Cardiac septum (tissue), 1 donor: Measurements from ENCODE around the gene IL18R1. TPM values are rescaled to one million over a fixed set of nuclear protein-coding genes. Genes with fewer than 3 reads are reported as not detected.

Experiments used
- DNase-seq: peaks from one replicate; pipeline ENCODE4 v3.0.0-alpha.2; 2020; ENCODE audit warnings: low spot score
- intact Hi-C: fragments of 100-400 bp; cut with DNase I; formaldehyde crosslinking; loops from one replicate; pipeline ENCODE4 v1.14.0; 2022
- total RNA-seq: library from RNA; stranded (reverse); fragmentation: NEBNext Ultra II Directional; extraction: Animal tissue kit (Norgen Biotek cat#: 25700); gene quantifications from one replicate; pipeline ENCODE4 v1.2.1, GENCODE V29; 2021
- donor health status: DM: no; HTN: no; CAD: no.

The IL18R1 gene
- total RNA-seq, 1 donor from 2014 or later, result 1.3 TPM

DNA sequence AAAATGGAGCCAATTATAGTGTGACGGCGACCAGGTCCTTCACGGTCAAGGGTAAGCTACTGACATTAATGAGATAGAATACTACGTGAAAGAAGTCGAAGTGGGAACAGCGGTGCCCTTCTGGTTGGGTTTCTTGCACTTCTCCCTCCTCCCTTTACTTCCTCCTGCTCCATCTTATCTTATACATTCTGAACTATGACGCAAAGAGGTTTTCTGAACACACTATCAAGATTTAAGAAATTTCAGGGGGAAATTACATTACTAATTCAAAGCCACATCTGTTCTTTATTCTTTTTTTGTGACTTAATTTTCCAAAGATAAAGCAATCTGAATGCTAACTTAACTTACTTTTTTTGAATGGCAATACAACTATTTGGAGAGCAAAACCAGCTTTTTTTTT is 14.8 kb upstream of the IL18R1 start:
- DNase-seq, result no peak
- intact Hi-C loops, result no loop called here

DNA sequence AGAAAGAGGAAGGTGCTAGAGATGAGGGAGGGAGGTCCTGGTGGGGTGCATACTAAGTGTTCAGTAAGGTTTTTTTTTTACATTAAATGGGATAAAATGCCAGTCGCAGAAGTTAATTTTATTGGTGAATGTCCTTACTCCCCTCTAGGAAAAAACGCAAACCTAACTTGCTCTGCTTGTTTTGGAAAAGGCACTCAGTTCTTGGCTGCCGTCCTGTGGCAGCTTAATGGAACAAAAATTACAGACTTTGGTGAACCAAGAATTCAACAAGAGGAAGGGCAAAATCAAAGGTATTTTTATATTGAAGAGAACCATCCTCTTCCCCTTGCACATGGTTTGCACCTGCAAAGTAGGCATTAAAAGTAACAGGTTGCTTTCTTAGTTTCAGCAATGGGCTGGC is 12.7 kb upstream of the IL18R1 start:
- DNase-seq, result no peak
- intact Hi-C loops, result no loop called here

DNA sequence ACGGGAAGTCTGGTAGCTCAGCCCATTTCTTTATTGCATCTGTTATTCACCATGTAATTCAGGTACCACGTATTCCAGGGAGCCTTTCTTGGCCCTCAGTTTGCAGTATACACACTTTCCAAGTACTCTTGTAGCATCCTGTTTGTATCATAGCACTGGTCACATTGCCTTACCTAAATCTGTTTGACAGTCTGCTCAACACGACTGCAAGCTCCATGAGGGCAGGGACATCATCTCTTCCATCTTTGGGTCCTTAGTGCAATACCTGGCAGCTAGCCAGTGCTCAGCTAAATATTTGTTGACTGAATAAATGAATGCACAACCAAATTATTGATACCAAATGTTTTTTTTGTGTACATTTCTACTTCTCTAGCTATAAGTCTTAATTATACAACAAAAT is 11.2 kb upstream of the IL18R1 start:
- intact Hi-C loops, result no loop called here

DNA sequence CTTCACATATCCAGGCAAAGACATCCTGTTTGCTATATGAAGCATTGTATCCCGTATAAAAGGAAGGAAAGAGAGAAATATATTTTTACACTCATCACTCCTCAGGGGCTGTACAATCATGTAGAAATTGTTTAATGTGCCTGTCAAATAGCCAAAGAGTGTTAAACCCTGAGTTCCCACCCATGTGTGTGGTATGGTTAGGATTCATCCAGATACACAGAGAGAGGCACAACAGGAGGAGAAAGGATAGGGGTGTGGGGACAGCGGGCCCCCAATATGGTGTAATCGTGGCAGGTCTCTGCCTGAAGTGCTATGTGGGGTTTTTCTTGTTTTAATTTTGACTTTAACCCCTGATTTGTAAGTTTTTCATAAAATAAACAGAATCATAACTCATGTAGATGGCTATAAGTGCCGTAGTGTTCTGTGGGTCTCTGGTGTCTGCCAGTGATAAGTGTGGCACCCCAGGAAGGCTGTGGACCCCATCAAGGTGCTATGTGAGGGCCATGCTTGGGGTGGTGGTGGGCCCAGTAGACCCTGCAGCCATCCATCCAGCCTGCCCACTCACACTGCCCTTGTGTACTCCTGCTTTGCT is 10.2 kb upstream of the IL18R1 start:
- intact Hi-C loops, result no loop called here
- no peak for DNase-seq

More for the DNA sequence above, 11.2 kb upstream of the IL18R1 start:
- DNase-seq, result no peak

DNA sequence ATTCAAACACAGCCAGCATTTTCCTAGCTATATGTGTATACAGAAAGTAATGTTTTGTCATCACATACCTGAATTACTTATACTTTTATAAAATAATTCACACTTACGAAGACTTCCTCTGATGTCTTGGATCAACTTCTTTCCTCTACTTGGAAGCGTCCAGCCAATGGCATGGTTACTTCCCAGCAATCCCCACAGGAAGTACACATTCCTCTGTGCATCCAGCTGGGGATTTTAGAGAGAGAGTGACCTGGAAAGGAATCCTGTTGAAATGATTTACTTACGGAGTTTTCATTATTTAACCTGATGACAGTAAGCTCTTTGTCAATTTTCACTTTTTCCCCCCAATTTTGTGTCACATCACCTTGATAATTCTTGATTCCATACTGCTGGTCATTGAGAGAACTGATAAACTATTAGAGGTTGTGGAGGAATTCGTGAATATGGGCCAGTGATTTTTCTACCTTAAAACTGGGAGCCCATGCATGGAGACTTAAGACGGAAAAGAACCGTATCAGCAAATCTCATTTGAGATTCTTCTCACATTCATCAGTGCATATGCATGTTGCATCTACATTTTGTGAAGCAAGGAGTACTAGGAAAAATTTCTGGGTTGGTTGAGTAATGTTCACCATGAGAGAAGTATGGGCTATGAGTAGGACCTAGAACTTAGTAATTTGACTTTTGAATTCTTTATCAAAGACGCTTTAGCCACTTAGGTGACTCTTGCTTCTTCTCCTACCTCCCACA is 9.0 kb upstream of the IL18R1 start:
- no peak for DNase-seq
- intact Hi-C loops, result no loop called here

DNA sequence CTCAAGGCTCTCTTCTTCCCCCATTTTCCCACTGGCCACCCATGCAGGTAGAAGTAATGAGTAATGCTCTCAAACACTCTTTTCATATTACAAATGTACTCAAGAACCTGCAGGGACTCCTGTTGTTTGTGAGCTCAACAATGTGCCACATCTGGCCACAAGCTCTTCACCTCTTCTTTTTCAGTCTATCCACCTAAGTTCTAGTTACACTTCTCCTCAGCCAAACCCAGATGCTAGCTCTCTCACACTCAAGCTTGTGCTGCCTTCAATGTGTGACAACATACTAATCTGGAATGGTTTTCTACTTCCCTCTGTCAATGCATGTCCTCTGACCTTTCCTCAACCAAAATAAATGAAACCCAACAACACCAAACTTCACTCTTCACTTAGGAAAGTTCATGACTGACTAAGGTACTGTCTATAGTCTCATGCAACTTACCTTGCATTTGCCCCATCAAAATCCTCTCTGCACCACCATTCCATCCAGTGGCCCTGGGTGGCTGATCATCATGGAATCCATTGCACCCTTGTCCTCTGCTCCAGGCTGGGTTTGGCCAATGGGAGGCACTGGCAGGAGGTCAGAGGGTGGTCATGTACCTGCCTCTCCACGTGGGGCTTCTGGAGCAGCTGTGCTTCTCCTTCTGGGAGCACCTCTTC is 5.3 kb upstream of the IL18R1 start:
- intact Hi-C loops, result no loop called here
- no peak for DNase-seq

DNA sequence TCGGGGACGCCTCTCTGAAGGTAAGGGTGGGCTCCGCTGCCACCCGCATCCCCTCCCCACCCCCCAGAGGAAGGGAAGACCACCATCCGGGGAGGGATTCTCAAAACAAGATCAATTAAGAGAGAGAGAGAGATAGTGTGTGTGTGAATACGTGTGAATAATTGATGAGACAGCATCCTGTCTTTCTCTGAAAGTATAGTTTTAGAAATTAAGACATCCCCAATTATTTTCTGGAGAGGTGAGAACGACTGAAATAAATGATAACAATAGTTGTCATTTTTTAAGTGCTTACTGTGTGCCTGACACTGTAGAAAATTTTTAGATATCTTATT is 751 bp downstream of the IL18R1 start:
- no peak for DNase-seq
- intact Hi-C loops, result loop anchor here (5.0 kb wide), 1 partner anchor 114 kb away; no protein-coding TSS in a partner anchor

- no peak for DNase-seq
- intact Hi-C loops, result loop anchor here (5.0 kb wide), 1 partner anchor 114 kb away; no protein-coding TSS in a partner anchor
Measured at GRCh38 chr2:102356741-102357140, 1.1 kb downstream of the IL18R1 start.

GRCh38 chr2:102357937-102358336 is 2.3 kb downstream of the IL18R1 start:
- intact Hi-C loops, result loop anchor here (5.0 kb wide), 1 partner anchor 116 kb away; no protein-coding TSS in a partner anchor
- no peak for DNase-seq

- DNase-seq, result no peak
- intact Hi-C loops, result loop anchor here (5.0 kb wide), 1 partner anchor 116 kb away; no protein-coding TSS in a partner anchor
Measured at GRCh38 chr2:102358496-102358895, 2.9 kb downstream of the IL18R1 start.

DNA sequence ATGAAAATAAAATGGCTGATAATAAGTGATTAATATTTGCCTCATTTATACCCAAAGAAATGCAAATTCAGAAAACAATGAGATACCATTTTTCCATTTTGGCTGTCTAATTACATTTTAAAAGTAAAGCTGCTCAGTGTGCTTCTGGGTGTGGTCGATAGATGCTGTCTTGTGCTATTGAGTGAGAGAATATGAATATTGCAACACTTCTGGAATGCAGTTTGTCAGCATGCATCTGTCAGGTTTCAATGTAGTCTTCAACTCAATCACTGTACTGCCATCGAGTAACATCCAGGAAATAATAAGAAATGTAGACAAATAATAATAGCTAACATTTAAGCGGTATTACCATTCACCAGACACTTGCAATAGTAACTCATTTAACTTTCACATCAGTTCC is 3.9 kb downstream of the IL18R1 start:
- intact Hi-C loops, result loop anchor here (5.0 kb wide), 1 partner anchor 117 kb away; no protein-coding TSS in a partner anchor
- DNase-seq, result no peak

DNA sequence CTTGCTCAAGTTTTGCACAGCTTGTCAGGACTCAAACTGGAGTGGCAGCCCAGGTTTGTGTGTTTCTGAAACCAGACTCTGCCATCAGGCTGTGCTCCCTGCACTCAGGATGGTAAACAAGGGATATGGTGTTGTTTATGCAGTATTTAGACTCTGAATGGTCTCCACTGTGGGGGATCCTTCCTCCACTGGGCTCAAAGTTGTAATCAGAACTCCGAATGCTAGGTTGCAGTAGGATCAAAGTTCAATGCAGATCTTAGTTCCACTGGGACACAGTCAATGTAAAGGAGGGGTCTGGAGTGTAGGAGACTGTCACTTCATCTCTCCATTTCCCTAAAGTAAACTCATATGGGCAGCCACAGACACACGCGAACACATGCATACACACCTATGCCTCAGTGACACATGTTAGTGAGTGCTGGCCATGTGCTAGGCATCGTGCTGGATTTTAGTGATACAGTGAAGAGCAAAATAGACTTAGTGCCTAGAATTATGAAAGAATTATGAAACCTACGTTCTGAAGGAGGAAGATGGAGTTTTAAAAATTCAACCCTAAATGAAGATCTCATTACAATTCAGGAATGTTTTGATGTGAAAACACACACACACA is 6.1 kb downstream of the IL18R1 start:
- intact Hi-C loops, result no loop called here
- DNase-seq, result no peak

- intact Hi-C loops, result no loop called here
- no peak for DNase-seq
Measured at GRCh38 chr2:102365763-102366162, 10.2 kb downstream of the IL18R1 start.

DNA sequence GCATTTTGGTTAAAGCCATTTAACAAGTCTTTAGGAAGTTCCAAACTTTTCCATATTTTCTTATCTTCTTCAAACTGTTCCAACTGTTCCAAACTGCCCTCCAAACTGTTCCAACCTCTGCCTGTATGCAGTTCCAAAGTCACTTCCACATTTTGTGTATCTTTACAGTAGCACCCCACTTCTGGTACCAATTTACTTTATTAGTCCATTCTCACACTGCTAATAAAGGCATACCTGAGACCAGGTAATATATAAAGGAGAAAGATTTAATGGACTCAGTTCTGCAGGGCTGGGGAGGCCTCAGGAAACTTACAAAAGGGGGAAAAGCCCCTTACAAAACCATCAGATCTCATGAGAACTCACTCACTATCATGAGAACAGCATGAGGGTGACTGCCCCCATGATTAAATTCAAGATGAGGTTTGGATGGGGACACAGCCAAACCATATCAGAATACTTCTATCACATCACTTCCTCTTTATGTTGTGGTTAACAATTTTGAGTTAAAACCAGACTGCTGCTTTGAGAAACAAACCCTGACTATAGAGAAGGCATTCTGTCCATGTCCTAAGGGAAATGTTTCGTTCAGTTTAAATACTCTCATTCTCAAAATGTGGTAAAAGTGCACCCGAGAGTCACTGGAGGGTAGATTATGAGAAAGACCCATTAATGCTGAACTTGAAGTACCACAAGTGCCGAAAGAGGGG is 11.0 kb downstream of the IL18R1 start:
- DNase-seq, result no peak
- intact Hi-C loops, result no loop called here

DNA sequence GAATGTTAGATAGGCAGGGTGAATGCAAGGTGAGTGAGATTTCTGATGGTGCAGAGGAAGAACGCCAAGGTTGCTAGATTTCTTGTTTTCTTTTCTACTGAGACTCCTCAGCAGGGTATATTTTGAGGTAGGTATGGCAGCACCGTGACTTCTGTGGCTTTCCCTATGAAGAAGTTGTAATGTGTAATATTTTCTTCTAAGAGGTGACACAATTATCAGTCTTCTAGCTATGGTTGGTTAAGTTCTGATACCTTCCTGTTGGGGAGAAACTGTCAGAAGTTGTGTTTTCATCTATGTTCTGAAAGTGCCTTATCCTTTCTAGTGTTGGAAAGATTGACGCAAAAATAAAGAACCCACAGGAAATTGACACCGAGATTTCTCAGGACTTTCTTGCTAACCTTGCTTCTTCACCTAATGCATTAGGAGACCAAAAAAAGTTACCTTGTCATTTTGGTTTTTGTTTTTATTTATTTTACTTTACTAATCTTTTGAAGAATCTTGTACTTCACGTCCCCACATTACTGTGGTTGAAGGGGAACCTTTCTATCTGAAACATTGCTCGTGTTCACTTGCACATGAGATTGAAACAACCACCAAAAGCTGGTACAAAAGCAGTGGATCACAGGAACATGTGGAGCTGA is 11.9 kb downstream of the IL18R1 start:
- no peak for DNase-seq
- intact Hi-C loops, result no loop called here

DNA sequence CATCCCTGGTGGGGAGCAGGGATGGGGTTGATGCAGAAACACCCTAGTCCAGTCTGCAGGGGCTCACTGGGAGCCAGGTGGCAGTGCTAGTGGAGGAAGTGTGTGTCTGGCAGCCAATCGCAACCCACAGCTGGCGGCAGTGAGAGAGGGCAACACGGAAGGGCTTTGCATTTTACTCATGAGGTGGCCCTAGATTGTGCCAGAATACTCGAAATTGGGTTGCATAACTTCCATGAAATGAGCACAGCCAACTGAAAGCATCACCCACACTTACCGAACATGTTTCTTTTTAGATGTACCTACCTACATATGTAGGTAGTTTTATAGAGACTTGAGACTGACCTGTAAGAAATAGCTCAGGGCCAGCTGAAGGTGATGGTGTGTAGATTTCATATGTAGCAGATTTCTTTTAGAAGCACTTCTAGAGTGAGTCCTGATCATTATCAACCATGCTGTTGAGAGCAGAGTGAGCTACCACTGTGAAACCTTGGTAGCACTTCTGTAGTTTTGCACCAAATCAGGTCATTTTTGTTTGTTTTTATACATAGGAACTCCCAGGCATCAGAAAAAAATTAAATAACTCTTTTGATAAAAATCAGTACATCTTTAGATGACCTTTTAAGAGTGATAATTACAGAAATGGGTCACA is 13.0 kb downstream of the IL18R1 start:
- intact Hi-C loops, result no loop called here
- DNase-seq, result no peak

DNA sequence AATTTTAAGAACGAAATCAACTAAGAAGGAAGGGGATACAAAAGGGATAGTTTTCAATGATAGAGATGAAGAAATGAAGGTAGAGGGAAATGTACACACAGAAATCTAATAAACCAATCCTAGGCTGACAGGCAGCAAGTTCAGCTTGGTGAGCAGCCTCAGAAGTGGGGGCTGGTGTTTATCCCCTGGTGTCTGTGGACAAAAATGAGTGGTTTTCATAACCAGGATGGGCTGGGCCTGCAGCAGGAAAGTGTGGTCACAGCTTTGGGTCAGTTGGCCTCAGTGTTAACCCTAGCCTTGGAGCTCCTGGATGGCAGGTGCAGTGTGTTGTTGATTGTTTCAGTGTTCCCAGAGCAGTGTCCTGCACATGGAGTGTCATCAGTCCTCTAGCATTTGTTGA is 14.3 kb downstream of the IL18R1 start:
- no peak for DNase-seq
- intact Hi-C loops, result no loop called here

DNA sequence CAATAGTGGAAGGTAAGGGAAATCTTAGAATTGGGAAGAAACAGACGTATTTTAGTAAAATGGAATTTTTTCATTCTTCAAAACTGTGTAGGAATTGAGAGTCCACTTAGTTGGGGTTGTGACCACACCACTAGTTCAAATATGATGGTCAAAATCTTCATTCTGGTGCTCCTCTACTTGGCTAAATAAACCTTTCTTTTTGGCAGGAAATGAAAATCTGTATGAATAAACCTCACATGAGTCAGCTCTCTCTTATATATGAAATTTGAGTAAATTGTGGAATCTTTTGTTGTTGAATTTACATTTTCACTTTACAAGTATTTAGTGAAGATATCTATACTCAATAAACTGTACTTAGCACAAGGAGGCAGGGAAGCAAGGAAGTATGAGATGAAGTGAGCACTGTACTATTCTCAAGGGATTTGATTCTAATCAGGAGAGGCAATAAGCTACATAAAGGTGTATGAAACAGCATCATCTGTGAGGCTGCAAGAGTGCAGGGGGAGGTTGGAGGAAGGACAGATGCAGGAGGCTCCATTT is 20.5 kb downstream of the IL18R1 start:
- no peak for DNase-seq
- intact Hi-C loops, result no loop called here

DNA sequence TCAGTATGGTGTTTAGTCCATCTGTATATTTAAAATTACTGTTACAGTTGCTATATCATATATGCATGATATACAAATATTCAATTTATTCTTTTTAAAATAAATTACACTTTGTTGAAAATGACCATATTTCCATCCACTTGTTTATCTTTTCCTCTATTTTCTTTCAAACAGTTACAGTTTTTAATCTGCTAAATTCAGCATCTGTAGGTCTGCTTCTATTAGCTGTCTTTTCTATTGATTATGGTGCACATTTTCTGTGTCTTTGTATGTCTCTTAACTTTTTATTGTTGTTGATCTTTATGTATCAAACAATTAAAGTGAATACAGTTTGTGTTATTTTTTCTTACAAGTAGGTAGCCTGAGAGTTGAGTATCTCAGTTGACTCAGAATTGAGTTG is 28.1 kb downstream of the IL18R1 start:
- intact Hi-C loops, result no loop called here
- DNase-seq, result no peak
